Right forelimb (tissue), 1 donor: ENCODE data around the gene RRBP1.

Experiments used
- DNase-seq: peaks from one replicate; pipeline ENCODE4 v3.0.0-alpha.2; 2018

Gene RRBP1

DNA sequence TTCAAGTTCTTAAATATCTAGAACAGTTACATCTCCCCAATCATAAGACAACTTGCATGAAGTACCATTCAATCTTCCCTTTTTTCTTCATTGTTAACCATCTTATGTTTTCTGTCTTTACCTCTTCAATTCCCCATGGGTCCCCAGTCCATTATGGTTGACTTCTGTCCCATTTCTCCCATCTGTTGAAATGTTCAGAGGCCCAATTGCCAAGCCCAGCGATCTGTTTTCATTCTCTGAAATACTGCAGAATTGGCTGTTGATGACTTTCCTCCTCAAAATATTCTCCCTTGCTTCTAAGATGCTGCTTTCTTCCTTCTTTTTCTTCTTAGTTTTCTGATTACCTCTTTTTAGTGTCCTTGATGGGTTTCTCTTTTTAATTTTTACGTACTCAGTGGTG is 86.2 kb downstream of the RRBP1 start:
- DNase-seq, result no peak

DNA sequence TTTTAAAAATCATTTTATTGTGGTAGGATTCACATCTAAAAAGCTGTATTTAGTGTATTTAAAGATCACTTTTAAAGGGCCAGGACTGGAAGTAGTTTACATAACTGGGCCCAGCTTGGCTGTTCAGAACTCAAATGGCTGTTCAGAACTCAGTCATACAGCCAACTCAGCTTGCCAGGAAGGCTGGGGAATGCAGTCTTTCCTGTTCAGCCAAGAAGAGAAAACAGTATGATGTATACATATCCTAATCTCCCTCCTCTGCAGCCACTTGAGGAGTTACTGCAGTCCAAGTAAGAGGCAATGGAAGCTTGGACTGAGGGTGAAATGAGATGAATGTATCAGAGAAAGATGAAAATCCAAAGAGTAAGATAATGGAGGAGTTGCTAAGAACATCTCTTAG is 87.6 kb downstream of the RRBP1 start:
- DNase-seq, result no peak

DNA sequence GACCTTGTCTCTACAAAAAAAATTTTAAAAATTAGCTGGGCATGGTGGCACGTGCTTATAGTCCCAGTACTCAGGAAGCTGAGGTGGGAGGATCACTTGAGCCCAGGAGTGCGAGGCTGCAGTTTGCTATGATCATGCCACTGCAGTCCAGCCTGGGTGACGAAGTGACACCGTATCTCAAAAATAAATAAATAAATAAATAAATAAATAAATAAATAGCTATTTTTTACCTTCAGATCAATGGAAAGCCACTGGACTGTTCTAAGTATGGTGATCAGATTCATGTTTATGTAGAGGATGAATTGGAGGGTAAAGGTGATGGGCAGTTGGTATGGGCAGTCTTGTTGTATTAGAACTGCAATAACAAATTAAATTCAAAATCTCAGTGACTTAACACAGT is 88.1 kb downstream of the RRBP1 start:
- no peak for DNase-seq

GRCh38 chr20:17590245-17590644 is 91.8 kb downstream of the RRBP1 start:
- DNase-seq, result no peak

GRCh38 chr20:17589161-17589834 is 92.7 kb downstream of the RRBP1 start:
- DNase-seq, result no peak

GRCh38 chr20:17587824-17588223 is 94.2 kb downstream of the RRBP1 start:
- DNase-seq, result no peak

DNA sequence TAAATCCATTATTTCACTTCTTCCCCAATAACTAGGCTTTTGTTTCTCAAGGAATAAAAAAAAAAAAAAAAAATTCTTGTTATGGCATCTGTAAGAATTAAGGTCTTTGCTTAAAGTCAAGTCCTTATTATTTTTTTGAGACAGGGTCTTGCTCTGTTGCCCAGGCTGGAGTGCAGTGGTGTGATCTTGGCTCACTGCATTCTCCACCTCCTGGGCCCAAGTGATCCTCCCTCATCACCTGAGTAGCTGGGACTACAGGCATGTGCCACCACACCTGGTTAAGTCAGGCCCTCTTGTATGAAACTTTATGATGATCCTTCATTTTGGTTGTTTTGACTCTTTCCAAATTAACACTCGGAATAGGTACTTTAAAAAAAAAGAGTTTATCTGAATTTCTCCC is 94.9 kb downstream of the RRBP1 start:
- no peak for DNase-seq

GRCh38 chr20:17586250-17586649 is 95.8 kb downstream of the RRBP1 start:
- DNase-seq, result no peak

DNA sequence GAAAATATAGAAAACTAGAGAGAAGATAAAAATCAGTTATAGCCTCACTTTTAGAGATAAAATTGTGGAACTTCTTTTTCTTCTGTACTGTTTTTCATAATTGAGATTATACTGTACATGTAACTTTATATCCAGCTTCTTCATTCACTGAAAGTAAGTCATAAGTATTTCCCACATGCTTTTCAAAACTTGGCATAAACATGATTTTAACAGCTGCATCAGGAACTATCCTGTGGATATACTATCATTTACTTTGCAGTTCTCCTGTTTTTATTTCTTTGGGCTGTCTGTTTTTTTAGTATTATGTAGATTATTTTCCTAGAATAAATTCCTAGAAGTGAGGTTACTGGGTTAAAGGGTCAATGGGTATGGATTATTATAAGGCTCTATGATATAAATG is 97.4 kb downstream of the RRBP1 start:
- no peak for DNase-seq

DNA sequence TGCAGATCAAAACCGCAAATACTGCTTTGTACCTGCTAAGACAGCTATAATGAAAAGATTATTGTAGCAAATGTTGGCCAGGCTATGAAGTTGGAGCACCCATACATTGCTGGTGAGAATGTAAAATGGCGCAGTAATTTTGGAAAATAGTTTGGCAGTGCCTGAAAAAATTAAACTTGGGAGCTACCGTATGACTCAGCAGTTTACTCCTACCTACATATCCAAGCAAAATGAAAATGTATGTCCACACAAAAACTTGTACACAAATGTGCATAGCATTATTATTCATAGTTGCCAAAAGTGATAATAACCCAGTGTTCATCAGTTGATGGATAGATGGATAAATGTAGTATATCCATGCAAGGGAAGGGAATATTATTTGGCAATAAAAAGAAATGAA is 98.9 kb downstream of the RRBP1 start:
- no peak for DNase-seq

GRCh38 chr20:17580895-17581294 is 101.1 kb downstream of the RRBP1 start:
- no peak for DNase-seq

- no peak for DNase-seq
Measured at GRCh38 chr20:17579369-17580039, 102.5 kb downstream of the RRBP1 start.

DNA sequence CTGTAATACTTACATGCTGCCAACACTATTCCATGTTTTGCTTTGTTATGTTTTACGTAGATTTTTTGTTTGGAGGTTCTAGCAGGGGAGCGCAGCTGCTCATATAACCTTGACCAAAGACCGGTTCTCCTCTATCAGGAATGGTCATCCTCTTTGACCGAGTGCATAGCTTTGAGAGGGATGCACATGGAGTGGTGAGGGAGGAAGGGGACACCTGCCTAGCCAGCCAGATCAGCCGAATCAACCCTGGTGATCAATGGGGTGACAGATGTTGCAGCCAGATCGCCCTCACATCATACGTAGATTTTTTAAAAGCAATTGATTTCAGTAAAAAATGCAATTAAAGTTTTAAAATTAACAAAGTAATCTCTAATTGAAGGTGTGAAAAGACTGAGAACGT is 105.8 kb downstream of the RRBP1 start:
- no peak for DNase-seq

- no peak for DNase-seq
Measured at GRCh38 chr20:17573463-17573862, 108.6 kb downstream of the RRBP1 start.

- no peak for DNase-seq
Measured at GRCh38 chr20:17572034-17572638, 109.9 kb downstream of the RRBP1 start.

- DNase-seq, result no peak
Measured at GRCh38 chr20:17571153-17571527, 110.9 kb downstream of the RRBP1 start.

GRCh38 chr20:17570347-17571152 is 111.5 kb downstream of the RRBP1 start:
- peak; percentile 83 for DNase-seq

GRCh38 chr20:17569616-17570346 is 112.3 kb downstream of the RRBP1 start, which contains the start of gene DSTN:
Gene DSTN, plus strand, starts transcription at chr20:17570075. Its CDS starts 134 bp downstream, at chr20:17570209.
- peak; percentile 97 for DNase-seq

DNA sequence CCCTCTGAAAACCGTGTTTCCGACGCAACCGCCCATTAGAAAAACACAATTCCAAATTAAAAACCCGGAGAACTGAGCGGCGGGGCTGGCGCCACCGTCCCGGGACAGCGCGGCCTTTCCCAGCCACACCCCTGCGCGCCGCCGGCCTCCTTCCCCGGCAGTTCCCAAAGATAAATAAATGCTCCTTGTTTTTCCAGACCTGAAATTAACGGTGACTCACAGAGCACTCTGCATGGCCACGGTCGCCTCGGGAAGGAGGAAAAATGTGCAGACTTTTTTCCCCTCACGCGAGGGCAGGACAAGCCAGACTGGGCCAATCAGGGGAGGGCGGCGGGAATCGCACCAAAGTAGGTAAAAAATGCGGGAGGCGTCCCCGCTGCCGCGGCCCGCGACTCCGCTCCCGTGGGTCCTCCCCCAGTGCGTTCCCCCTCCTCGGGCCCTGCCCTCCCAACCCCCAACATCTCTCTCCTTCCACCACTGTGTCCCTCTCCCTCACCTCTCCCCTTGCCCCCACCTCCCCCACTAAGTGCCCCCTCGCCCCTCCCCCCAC is 113.0 kb downstream of the RRBP1 start:
- DNase-seq, result peak; percentile 86

DNA sequence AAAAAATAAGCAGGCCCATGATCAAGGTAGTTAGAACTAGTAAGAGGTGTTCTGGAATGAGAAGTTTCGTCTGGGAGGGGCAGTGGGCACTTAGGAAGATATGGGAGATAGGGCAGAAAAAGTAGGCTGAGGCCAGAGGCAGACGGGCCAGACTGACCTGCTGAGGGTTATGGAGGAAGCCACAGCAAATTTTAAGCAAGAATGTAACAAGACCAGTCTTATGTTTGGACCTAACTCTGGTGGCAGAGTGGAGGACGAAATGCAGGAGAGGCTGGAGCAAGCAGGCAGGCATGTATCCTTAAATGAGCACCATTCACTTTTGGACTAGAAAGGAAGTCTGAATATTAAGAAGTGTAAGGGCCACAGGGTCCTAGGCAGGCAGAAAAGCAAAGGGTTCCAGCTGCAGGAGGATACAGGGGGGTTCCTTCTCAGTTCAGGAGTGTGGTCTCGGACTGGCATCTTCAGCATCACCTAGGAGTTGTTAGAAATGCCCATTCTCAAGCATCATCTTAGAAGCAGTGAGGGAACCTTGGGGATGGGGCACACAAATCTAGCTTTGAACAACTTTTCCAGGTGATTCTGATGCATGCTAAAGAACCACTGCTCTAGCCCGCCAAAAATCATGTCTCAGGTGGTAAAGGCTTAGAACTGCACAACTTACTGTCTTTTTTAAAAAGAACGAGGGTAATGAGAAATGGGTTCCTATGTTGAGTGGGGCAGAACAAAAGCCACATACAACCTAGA is 113.8 kb downstream of the RRBP1 start:
- no peak for DNase-seq

- no peak for DNase-seq
Measured at GRCh38 chr20:17566345-17566744, 115.7 kb downstream of the RRBP1 start.
